Liver (tissue), 9 donors: ENCODE data around the gene MDC1. TPM values are rescaled to one million over a fixed set of nuclear protein-coding genes. Genes with fewer than 3 reads are reported as not detected.

Experiments used
- DNase-seq: peaks from one replicate; pipeline ENCODE4 v3.0.0-alpha.2; 2017; ENCODE audit warnings: low spot score
- H3K27ac ChIP-seq, 2 donors: one replicate each; pipeline ENCODE4 v1.7.0; 2013; ENCODE audit warnings: inconsistent platforms in 2 of 2, low read length in 2 of 2, control low read depth in 1 of 2, low read depth in 1 of 2, mild to moderate bottlenecking in 1 of 2
- H3K27me3 ChIP-seq, 4 donors: one replicate each; pipeline versions ENCODE4 v1.6.1 to v1.7.0; 2013; ENCODE audit warnings: low read length in 3 of 4, inconsistent platforms in 1 of 4, mild to moderate bottlenecking in 1 of 4, moderate library complexity in 1 of 4; ENCODE audit not compliant: control insufficient read depth in 4 of 4, insufficient read depth in 4 of 4
- H3K36me3 ChIP-seq, 4 donors: one replicate each; pipeline versions ENCODE4 v1.6.1 to v1.7.0; 2013; ENCODE audit warnings: low read length in 3 of 4, mild to moderate bottlenecking in 3 of 4, low read depth in 1 of 4, moderate library complexity in 1 of 4; ENCODE audit not compliant: control insufficient read depth in 4 of 4, insufficient read depth in 3 of 4
- H3K4me1 ChIP-seq, 4 donors: one replicate each; pipeline versions ENCODE4 v1.6.1 to v1.7.0; 2013; ENCODE audit warnings: low read length in 3 of 4, mild to moderate bottlenecking in 3 of 4, moderate library complexity in 1 of 4; ENCODE audit not compliant: control insufficient read depth in 4 of 4, insufficient read depth in 4 of 4
- H3K4me3 ChIP-seq, 3 donors: one replicate each; pipeline versions ENCODE4 v1.6.1 to v1.7.0; 2013; ENCODE audit warnings: low read length in 3 of 3, control low read depth in 1 of 3, low read depth in 1 of 3, mild to moderate bottlenecking in 1 of 3
- H3K9ac ChIP-seq, 2 donors: one replicate each; pipeline ENCODE4 v1.7.0; 2013; ENCODE audit warnings: low read length in 2 of 2, mild to moderate bottlenecking in 2 of 2, moderate library complexity in 2 of 2, control low read depth in 1 of 2, low read depth in 1 of 2
- H3K9me3 ChIP-seq, 4 donors: one replicate each; pipeline versions ENCODE4 v1.6.1 to v1.7.0; 2013; ENCODE audit warnings: low read length in 3 of 4; ENCODE audit not compliant: control insufficient read depth in 4 of 4
- ATF3 ChIP-seq: IDR thresholded peaks from 2 replicates; pipeline ENCODE4 v1.6.1; 2016; ENCODE audit warnings: antibody characterized with exemption
- CTCF ChIP-seq: fragments of 150-350 bp; IDR thresholded peaks from 2 replicates; pipeline ENCODE4 v1.5.1; 2017; ENCODE audit warnings: improper control_type of control experiment, low read depth, low read length; ENCODE audit not compliant: missing input control
- EGR1 ChIP-seq, 2 donors: IDR thresholded peaks; 2 replicates each; pipeline ENCODE4 v1.6.1; 2016 to 2018; ENCODE audit warnings: antibody characterized with exemption in 2 of 2, low read depth in 2 of 2
- FOXA1 ChIP-seq: IDR thresholded peaks from 2 replicates; pipeline ENCODE4 v1.6.1; 2016; ENCODE audit warnings: antibody characterized with exemption
- FOXA2 ChIP-seq: IDR thresholded peaks from 2 replicates; pipeline ENCODE4 v1.6.1; 2016; ENCODE audit warnings: antibody characterized with exemption
- GABPA ChIP-seq, 2 donors: IDR thresholded peaks in 1 of 2; conservative IDR thresholded peaks in 1 of 2; 2 replicates each; pipeline ENCODE4 v1.6.1; 2016; ENCODE audit warnings: antibody characterized with exemption in 2 of 2, mild to moderate bottlenecking in 1 of 2, moderate library complexity in 1 of 2
- HNF4A ChIP-seq, 2 donors: conservative IDR thresholded peaks; 2 replicates each; pipeline ENCODE4 v1.6.1; 2016; ENCODE audit warnings: antibody characterized with exemption in 2 of 2, mild to moderate bottlenecking in 2 of 2
- HNF4G ChIP-seq: IDR thresholded peaks from 2 replicates; pipeline ENCODE4 v1.6.1; 2016; ENCODE audit warnings: antibody characterized with exemption
- JUND ChIP-seq, 2 donors: IDR thresholded peaks; 2 replicates each; pipeline ENCODE4 v1.6.1; 2016; ENCODE audit warnings: antibody characterized with exemption in 2 of 2
- MAX ChIP-seq: IDR thresholded peaks from 2 replicates; pipeline ENCODE4 v1.6.1; 2016; ENCODE audit warnings: antibody characterized with exemption
- NR2F2 ChIP-seq: IDR thresholded peaks from 2 replicates; pipeline ENCODE4 v1.6.1; 2016; ENCODE audit warnings: antibody characterized with exemption
- RAD21 ChIP-seq, 2 donors: IDR thresholded peaks; 2 replicates each; pipeline ENCODE4 v1.6.1; 2016; ENCODE audit warnings: antibody characterized with exemption in 2 of 2, mild to moderate bottlenecking in 2 of 2
- REST ChIP-seq: IDR thresholded peaks from 2 replicates; pipeline ENCODE4 v1.6.1; 2016; ENCODE audit warnings: antibody characterized with exemption, mild to moderate bottlenecking
- RXRA ChIP-seq, 2 donors: IDR thresholded peaks; 2 replicates each; pipeline ENCODE4 v1.6.1; 2017 to 2018; ENCODE audit warnings: antibody characterized with exemption in 2 of 2, mild to moderate bottlenecking in 1 of 2
- SP1 ChIP-seq: IDR thresholded peaks from 2 replicates; pipeline ENCODE4 v1.6.1; 2018; ENCODE audit warnings: antibody characterized with exemption, mild to moderate bottlenecking
- TAF1 ChIP-seq: conservative IDR thresholded peaks from 2 replicates; pipeline ENCODE4 v1.6.1; 2016; ENCODE audit warnings: antibody characterized with exemption, mild to moderate bottlenecking
- YY1 ChIP-seq: IDR thresholded peaks from 2 replicates; pipeline ENCODE4 v1.6.1; 2016; ENCODE audit warnings: antibody characterized with exemption, mild to moderate bottlenecking
- ZBTB33 ChIP-seq: IDR thresholded peaks from 2 replicates; pipeline ENCODE4 v1.6.1; 2016; ENCODE audit warnings: antibody characterized with exemption
- WGBS: extraction: QIAGEN DNeasy Blood & Tissue Kit; methylation state at CpG from one replicate; pipeline ENCODE4 v1.1.7; 2013; 5-methylcytosine and 5-hydroxymethylcytosine counted together
- polyA plus RNA-seq, 2 donors: library from polyadenylated mRNA; stranded (reverse) in 1 of 2; unstranded in 1 of 2; fragments of 200-250 nt in 1 of 2; fragments of >200 nt in 1 of 2; fragmentation: Nextera tagmentation in 1 of 2; extraction: Ambion mirVana in 1 of 2; gene quantifications; one replicate each; pipeline versions ENCODE4 v1.2.1 to v1.2.3, GENCODE V29; 2013 to 2015
- total RNA-seq, 2 donors: library from RNA; depleted of rRNA; stranded (reverse); fragments of >200 nt; gene quantifications; one replicate each; pipeline ENCODE4 v1.2.3, GENCODE V29; 2014
- donor health status: healthy.
- donor health status: healthy.
- donor health status: healthy.
- donor health status: healthy.
- donor health status: healthy.

The MDC1 gene
- total and polyA plus RNA-seq, 4 donors = 5.9 to 15.5 (median 8.4) TPM

GRCh38 chr6:30703011-30703410, 14.1 kb downstream of the MDC1 start:
- Histone ChIP-seq H3K9ac (no peak overlapping the region), H3K4me3 (no peak overlapping the region), H3K4me1 (peaks cover 4 to 17% (median 14%) of the 10 kb centered on the region in 4 donors), H3K27me3 (no peaks in the 10 kb centered on the region), H3K9me3 (no peaks in the 10 kb centered on the region), H3K36me3 (peaks cover 5 to 22% (median 9%) of the 10 kb centered on the region in 4 donors), H3K27ac (no peak overlapping the region)
- TF ChIP-seq JUND (IDR thresholded peaks at IDR 0.05) (no peak), MAX (no peak), FOXA2 (no peak), EGR1 (IDR thresholded peaks at IDR 0.05; ENCODE audit: low read depth in 2 of 2) (no peak), RXRA (IDR thresholded peaks at IDR 0.05) (no peak), TAF1 (no peak), HNF4A (conservative IDR thresholded peaks at IDR 0.05) (no peak), HNF4G (no peak)
- WGBS = 96% methylated on average over 10 of the region's 10 CpGs
- DNase-seq = no peak

GRCh38 chr6:30700340-30700739, 16.7 kb downstream of the MDC1 start:
- Histone ChIP-seq H3K27ac (no peak overlapping the region), H3K27me3 (no peaks in the 10 kb centered on the region), H3K36me3 (peaks cover 0 to 15% (median 9%) of the 10 kb centered on the region in 4 donors), H3K9ac (no peak overlapping the region), H3K4me3 (no peak overlapping the region), H3K9me3 (no peaks in the 10 kb centered on the region), H3K4me1 (peaks cover 2 to 10% (median 7%) of the 10 kb centered on the region in 4 donors)
- TF ChIP-seq FOXA2 = no peak
- TF ChIP-seq RXRA (IDR thresholded peaks at IDR 0.05) = peak; percentile 12 to 41
- TF ChIP-seq TAF1 = no peak
- no peak for TF ChIP-seq MAX
- no peak for TF ChIP-seq EGR1 (IDR thresholded peaks at IDR 0.05; ENCODE audit: low read depth in 2 of 2)
- peak; percentile 15 for TF ChIP-seq SP1
- peak; percentile 14 for TF ChIP-seq HNF4G
- TF ChIP-seq CTCF = no peak
- TF ChIP-seq REST = no peak
- no peak for TF ChIP-seq NR2F2
- TF ChIP-seq ZBTB33 = no peak
- TF ChIP-seq HNF4A (conservative IDR thresholded peaks at IDR 0.05) = peak; percentile 23 to 26
- peak in 1 of 2 donors; percentile 23 for TF ChIP-seq GABPA (IDR thresholded peaks at IDR 0.05 in 1 of 2, conservative IDR thresholded peaks at IDR 0.05 in 1 of 2)
- TF ChIP-seq YY1 = no peak
- TF ChIP-seq RAD21 (IDR thresholded peaks at IDR 0.05) = peak in 1 of 2 donors; percentile 8
- TF ChIP-seq FOXA1 = no peak
- TF ChIP-seq ATF3 = no peak
- TF ChIP-seq JUND (IDR thresholded peaks at IDR 0.05) = no peak
- DNase-seq = no peak
- 32% methylated on average over 4 of the region's 4 CpGs for WGBS
